NCI-H82 treated with DMSO at 0.1 percent for 48 hours (cell line): ENCODE measurements around the gene TRH.

Source experiments
- DNase-seq: peaks from one replicate; lab custom pipeline; 2025; ENCODE audit not compliant: unreplicated experiment; lab: John Stamatoyannopoulos, UW

The TRH gene, protein sequence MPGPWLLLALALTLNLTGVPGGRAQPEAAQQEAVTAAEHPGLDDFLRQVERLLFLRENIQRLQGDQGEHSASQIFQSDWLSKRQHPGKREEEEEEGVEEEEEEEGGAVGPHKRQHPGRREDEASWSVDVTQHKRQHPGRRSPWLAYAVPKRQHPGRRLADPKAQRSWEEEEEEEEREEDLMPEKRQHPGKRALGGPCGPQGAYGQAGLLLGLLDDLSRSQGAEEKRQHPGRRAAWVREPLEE

DNA sequence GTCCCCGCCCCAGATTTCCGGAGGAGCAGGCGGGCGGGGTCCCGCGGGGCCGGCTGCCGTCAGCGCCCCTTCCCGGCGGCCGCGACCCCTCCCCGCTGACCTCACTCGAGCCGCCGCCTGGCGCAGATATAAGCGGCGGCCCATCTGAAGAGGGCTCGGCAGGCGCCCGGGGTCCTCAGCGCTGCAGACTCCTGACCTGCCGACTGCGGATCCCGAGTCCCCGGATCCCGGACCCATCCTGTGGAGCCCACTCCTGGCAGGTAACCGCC lies at the start of gene TRH:
TSS of gene TRH (plus strand) at position 157 of the 269 bp plus-strand sequence. CDS start 1,097 bp downstream, outside the sequence.
- no peak for DNase-seq

DNA sequence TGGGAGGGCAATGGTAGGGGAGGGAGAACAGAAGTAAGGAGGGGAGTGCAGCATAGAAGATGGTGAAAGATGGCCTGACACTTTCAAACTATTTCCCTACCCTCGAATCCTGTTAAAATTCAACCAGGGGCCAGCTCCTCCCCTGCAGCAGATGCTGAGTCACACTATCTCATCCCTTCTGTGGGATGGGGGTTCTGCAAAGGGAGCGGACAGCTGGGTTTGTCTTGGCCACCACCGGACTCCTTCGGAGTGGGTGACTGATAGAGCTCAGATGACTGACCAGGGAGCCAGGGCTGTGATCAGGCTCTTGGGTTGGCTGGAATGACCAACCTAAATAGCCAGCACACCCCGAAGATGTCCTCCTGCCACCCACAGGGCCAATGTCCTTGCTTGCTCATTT lies 47.4 kb upstream of the TRH start:
- DNase-seq, result no peak

DNA sequence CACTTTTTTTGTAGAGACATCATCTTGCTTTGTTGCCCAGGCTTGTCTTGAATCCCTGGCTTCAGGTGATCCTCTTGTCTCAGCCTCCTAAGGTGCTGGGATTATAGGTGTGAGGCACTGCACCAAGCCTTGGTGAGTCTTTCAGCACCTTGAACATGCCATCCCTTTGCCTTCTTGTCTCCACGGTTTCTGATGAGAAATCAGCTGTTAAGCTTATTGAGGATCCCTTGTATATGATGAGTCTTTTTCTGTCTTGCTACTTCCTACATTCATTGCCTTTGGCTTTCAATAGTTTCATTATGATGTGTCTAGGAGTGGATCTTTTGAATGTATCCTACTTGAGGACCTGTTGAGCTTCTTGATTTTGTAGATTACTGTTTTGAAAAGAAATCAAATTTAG lies 45.1 kb upstream of the TRH start:
- no peak for DNase-seq

DNA sequence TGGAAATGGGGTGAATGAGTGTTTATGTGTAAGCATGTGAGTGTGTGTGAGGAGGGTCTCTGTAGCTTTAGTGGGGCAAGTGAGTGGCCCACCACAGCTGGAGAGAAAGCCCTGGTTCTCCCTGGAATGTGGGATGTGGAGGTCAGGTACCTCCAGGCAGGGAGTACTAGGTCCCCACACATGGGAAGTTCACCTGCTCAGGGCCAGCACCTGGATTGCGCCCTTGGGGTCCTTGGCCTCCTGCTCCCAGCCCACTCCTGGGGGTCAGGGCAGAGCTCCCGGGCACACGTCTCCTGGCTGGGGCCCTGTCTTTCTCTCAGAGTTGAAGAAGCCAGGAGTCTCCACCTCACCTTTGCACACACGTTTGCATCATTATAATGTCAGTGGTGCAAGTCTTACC lies 41.0 kb upstream of the TRH start:
- no peak for DNase-seq

DNA sequence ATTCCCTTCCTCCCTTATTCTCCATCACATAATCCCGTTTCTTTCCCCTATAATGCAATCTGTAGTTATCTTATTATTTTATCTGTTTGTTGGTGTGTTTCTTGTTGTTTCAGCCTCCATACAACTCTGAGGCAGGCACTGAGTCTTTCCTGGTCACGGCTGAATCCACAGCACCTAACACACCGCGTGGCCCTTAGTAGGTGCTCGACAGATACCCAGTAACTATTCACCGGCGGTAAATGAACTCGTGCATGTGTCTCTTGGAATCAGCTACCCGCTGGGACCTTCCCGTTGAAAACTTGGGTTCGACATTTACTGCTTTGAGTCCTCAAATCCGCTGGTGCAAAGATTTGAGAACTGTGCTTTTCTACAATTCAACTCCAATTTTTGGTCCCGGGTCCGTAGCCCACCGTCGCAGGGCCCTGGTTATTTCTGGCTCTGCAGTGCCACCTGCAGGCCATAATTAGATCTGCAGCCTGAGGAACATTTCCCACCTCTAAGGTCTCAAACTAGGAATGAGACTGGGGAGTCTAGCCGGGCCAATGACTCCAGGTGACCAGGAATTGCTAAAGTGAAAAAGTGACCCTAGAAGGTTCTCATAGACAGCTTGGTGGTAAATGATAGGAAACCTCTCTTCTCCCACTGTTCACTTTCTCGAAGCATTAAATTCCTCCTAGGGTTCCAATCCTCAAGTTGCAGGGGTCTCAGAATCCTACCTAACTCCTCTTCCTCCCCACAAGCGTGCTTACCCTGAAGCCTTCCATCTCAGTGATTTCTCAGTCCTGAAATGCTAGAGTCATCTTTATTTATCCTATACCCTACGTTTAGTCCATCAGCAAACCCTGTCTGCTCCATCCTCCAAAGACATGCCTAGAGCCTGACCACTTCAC lies 40.0 kb upstream of the TRH start:
- DNase-seq, result peak; percentile 28

DNA sequence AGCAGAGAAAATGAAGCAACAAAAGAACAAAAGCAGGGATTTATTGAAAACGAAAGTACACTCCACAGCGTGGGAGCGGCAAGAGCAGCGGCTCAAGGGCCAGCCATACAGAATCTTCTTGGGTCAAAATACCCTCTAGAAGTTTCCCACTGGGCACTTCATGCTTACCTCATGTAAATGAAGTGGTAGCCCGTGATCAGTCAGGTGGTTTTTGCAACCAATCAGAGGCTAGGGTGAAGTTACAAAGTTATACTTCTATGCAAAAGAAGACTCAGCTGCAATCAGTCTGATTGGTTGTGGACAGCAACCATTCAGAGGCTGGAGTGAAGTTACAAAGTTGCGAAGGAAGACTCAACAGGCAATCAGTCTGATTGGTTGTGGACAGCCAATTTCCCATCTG lies 37.8 kb upstream of the TRH start:
- DNase-seq, result no peak

DNA sequence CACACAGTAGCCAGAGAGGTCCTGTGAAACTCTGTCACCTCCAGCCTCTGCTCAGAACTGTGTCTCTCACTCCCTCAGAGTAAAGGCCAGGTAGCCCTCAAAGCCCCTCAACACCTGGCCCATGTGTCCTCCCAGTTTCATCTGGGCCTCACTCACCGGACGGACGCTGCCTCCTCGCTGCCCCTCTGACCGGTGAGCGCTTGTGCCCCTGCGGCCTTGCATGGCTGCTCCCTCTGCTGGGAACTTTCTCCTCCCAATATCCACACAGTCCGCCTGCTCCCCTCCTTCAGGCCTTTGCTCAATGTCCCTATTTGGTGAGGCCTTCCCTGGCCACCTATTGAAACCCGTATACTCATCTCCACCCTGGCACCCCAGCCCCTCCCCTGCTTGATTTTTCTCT lies 36.8 kb upstream of the TRH start:
- DNase-seq, result no peak

DNA sequence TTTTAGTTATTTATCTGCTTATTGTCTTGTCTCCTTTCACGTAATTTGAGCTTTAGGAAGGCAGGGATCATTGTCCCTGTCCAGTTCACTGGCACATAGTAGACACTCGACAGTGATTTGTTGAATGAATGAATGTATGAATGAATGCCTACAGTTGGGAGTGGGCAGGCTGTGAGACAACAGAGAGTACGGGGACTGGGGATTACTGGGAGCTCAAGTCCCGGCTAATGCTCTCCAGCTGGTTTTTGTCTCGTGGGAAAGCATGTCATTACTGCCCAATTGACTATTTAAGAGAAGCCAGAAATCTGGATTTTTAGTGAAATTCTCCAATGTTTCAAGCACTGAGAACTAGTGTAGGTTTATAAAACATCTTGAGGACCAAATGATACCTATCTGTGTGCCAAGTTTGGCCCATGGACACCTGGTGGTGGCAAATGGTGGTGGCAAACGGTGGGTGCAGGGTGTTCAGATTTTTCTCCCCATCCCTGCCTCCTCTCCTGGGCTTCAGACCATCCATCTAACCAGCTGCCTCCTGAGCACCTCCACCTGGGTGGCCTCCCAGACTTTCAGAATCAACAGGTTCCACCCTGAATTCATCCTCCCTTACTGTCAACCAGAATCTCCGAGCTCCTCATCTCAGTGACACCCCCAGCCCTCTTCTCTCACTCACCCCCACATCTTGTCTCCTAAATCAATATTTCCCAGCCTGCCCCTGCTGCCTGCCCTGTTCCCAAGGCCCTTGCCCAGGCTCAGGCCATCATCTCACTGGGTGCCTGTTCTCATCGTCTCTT lies 36.2 kb upstream of the TRH start:
- DNase-seq, result no peak

DNA sequence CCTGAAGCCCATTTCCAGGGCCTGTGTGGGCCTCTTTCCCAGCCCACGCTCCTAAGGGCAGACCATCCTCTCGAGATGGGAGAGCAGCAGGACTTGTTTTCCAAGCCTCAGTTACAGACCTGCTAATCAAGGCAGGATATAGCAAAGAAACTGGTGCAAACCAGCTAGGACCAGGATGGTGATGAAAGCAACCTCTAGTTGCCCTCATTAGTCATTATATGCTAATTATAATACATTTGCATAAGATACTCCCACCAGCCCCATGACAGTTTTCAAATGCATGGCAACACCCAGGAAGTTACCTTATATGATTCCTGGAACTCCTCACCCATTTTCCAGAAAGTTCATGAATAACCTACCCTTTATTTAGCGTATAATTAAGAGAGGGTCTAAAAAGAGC lies 34.4 kb upstream of the TRH start:
- no peak for DNase-seq

DNA sequence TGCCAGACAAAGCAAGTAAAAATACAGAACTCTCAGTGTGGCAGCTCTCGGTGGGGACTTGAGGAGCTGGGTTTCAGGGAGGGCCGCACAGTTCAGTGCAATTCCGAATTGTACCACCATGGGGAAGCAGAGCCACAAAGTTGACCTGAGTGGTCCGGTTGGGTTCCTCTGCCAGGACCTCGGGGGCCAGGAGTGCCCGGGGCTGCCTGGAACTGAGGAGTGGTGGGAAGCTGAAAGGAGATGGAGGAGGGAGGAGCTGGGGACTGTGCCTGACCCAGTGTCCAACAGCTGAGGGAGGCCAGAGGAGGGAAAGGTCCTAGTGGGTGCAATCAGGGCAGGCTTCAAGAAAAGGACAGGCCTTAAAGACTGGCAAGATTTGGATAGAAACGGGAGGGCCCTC lies 32.2 kb upstream of the TRH start:
- peak; percentile 41 for DNase-seq

DNA sequence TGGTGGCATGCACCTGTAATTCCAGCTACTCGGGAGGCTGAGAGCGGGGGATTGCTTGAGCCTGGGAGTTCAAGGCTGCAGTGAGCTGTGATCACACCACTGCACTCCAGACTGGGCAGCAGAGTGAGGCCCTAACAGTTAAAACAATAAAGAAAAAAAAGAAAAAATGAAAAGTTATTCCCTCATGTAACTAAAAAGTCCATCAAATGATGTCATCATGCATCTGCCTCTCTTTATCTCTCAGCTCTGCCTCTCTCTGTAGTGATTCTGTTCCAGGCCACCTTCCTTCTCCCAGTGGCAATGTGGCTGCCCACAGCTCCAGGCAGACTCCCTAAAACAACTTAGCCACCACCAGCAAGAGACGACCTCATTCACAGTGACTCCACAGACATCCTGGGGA lies 31.5 kb upstream of the TRH start:
- no peak for DNase-seq

DNA sequence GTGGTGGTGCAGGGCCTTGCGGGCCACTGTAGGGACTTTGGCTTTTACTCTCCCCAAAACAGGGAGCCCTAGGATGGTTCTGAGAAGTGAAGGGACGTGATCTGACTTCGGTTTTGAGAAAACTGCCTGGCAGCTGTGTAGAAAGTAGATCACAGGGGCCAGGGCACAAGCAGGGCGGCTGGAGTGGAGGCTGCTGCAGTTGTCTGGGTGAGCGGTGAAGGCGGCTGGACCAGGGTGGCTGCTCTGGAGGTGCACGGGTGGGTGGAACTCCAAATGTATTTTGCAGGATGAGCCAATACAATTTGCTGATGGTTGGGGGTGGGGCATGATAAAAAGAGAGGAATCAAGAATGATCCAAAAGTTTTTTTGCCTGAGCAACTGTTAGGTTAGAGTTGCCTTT lies 29.8 kb upstream of the TRH start:
- no peak for DNase-seq

DNA sequence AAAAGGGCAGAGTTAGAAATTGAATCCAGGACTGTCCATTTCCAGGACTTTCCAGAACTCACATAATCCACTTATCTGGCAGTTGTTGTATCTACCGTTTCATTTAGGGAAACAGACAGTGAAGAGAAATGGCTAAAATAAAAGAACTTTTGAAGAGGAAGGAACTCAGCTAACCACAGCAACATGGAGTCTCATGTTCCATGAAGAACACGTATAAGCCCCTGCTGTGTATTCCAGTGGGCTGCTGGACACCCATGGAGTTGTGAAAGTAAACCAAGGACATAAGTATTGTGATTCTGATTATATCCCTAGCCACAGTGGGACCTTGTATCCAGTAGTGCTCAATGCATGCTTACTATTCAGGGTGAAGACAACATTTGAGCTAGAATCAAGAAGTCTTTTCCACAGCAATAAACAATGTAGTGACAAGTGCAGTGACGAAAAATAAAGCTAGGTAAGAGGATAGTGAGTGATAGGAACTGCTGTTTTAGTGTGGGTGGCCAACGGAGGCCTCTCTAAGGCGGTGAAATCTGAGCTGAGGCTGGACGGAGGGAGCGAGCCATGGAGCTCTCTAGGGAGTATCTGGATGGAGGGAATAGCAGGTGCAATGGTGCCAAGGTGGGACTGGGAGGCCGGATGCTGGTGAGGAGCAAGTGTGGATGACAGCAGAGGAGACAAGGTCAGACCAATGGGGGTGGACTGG lies 26.8 kb upstream of the TRH start:
- no peak for DNase-seq

DNA sequence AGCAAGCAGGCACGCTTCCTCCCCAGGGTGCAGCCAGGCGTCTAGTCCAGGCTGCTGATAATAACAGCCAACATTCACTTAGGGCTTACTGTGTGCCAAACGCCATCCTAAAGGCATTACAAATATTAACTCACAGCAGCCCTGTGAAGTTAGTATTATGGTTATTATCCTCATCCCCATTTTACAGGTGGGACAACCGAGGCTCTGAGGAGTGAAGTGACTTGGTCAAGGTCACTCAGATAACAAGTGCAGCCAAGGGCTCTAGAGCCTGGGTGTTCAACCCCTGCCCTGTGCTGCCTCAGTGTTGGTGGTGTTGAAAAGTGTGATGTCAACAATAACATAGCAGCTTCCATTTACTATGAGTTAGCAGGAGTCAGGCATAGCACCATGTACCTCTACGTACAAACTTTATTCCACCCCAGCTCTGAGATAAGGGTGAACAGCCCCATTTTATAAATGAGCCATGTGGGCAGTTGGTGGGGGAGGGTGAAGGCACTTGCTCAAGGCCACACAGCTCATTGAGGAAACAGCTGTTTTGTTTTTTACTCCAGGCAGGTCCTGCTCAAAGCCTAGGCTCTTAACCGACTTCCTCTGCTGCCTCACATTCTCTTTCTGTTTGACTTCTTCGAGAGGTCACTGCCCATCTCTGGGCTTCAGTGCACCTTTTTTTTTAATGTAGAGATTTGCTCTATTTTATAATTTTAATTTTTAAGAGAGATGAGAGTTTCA lies 24.0 kb upstream of the TRH start:
- DNase-seq, result no peak

DNA sequence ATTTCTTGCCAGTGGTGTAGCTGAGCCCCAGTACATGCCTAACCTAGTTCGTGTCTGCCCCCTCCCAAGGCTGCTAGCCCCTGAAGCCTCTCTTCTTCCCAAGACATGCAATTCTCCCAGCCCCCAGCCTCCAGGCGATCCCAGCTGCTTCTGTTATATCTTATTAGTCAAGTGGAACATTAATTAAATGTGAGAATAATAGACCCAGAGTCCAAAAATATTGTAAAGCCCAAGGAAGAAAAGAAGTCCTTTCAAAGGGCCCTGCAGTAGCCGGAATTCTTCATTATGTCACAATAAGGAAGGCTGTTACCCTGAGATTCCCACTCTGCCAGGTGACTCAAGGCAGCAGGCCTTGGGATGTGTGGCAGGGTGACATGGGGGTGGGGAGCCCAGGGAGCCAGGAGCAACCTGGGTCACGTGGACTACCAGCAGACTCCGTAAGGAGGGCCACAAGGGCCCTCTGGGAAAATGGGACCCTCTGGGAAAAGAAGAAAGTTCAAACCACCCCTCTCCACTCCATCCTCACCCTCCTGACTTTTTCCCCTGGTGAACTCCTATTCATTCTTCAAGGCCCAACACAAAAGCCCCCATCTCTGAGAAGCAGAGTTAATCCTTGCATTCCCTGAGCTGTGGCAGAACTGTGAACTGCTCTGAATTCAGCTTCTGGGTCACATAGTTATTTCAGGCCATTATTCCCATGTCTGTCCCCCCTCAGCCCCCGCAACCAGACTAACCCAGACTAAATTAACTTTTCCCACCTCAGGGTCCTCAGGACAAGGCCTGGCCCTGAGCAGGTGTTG lies 21.8 kb upstream of the TRH start:
- DNase-seq, result no peak

DNA sequence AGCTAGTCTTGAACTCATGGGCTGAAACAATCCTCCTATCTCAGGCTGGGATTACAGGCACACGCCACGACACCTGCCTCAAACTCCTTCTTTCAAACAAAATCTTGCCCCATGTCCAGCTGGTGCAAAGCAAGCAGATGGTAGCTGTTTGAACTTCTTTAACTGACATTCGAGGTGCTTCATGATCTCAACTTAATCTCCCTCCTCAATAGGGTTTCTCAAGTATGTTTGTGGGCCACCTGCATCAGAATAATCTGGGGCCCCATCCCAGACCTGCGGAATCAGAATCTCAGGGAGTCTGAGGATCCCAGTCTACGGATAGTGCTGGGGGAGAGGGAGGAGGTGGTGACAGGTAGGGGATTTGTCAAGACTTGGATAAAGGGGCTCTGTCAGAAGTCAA lies 20.9 kb upstream of the TRH start:
- no peak for DNase-seq

DNA sequence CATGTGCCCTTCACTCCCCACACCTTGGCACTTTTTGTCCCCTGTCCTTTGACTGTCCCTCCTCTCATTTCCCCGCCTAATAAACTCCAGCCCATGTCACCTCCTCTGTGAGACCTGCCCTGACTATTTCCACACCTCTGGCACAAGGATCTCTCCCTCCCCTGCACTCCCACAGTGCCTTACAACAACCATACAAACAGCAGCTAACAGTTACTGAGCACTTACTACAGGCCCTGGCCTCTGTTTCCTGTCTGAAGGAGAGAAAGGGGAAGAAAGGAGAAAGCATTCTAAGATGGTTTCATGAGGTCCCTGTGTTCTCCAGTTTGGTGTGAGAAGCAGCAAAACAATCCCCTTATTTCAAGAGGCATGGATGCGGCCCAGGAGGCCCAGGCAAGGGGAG lies 20.0 kb upstream of the TRH start:
- no peak for DNase-seq

DNA sequence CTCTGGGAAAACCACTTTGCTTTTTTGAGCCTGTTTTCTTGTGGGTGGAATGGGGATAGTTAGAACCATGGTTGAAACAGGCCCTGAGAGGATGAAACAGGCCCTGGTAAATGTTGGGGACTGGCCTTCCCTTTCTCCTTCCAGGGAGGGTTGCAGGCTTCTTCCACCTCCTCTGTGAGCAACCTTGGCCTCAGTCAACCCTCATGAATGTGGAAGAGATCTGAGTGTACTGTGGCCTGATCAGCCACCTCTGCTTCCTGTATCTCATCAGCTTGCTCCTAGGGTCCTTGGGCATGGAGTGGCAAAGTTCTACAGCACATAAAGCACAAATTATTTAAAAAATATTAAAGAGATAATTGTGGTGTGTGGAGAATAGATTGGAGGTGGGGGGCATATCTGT lies 17.6 kb upstream of the TRH start:
- no peak for DNase-seq

DNA sequence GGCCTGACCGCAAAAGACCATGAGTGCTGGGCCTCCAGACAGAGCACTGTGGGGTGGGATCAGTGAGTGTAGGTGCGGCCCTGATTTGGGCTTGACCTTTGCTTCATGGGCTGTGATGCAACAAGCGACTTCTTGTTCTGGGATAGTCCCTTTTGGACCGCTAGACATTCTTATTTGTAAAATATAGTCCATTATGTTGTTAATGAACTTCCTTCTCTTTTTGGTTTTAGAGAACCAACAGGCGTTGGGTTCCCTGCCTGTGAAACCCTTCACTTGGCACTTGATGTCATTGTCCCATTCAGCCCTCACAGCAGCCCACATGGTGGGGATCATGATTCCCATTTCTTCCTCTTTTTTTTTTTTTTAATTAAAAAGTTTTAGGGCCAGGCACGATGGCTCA lies 15.8 kb upstream of the TRH start:
- no peak for DNase-seq

DNA sequence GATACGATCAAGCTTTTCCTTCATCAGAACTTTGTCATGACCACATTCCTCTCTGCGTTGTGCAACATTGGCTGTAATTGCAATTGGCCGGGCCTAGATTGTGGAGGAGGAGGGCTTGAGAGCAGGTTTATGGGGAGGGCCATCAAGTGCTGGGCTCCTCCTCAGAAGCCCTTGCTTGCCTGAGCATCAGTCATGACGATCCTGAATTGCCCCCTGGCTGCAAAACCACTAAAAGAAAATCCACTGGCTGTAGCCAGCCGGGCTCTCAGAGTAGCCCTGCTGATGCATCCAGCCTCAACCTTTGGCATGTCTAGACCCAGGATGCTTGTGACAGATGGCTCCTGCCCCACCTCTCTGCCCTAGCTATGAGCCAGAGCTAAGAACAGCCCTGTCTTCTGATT lies 13.4 kb upstream of the TRH start:
- DNase-seq, result no peak
